ENCODE results near the gene NTNG2.

The NTNG2 gene

DNA sequence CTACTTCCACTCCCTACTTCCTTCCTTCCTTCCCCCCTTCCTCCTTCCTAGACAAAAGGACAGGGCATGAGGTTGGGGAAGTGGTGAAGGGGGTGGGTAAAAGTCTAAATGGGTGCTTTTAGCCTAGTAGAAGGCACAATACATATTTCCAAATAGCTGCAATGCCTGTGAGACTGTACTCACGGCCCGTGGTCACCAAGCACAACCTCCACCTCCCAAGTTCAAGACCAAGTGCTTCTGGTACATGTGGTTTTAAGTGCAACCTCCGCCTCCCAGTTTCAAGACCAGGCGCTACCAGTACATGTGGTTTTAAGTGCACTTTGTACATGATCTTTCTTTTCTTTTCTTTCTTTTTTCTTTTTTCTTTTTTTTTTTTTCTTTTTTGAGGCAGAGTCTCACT is 14.5 kb upstream of the NTNG2 start:
- no peak for DNase-seq

- DNase-seq, result no peak
Observed at GRCh38 chr9:132147839-132148238, 14.0 kb upstream of the NTNG2 start.

GRCh38 chr9:132150256-132150655 is 11.6 kb upstream of the NTNG2 start:
- DNase-seq, result no peak

DNA sequence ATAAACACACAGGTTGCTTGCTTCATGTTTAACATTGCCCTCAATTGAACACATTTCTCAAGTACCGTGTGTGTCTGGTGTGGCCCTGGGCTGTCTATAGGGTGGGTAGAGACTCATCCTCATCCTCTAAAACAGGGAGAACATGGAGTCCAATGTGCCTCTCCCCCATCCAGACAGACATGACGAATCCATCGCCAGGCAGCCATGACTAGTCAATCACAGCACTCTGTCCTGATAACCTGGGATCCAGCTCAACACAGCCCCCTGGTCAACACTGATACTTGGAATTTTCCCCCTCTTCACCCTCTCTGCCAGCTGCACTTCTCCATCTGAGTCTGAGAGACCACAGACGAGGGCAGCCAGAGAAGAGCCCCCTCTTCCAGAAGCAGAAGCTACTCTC is 10.7 kb upstream of the NTNG2 start:
- no peak for DNase-seq

GRCh38 chr9:132152231-132152630 is 9.6 kb upstream of the NTNG2 start:
- DNase-seq, result no peak

DNA sequence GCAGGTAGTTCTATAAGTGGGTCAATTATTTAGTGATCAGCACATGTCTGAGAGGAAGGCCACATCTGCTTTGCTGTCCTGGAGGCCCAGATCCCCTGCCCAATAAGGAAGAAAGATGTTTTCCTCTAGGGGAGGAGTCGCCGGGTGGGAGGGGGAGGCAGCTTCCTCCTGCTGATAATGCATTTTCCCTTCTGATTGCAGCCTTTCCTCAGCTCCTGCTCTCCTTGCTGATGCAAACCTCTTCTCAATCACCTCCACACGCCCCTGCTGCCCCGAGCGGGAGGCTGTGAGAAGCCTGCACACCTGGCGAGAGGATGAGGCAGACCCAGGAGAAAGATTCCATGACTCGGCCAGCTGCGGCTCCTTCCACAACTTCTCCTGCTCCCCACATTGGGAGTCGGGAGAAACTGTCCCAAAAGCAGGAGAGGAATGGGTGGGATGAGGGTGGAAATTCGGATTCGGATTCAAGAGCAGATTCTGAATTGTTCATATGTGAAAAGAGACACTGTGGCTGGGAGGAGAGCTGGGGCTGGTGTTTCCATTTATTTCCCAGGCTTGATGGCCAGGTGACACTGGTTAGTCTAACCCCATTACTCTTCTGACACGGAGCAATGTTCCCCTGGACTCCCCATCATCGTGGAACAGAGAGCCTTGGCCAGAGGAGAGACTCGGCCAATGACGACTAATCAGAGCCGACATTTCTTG is 6.8 kb upstream of the NTNG2 start:
- DNase-seq, result no peak

DNA sequence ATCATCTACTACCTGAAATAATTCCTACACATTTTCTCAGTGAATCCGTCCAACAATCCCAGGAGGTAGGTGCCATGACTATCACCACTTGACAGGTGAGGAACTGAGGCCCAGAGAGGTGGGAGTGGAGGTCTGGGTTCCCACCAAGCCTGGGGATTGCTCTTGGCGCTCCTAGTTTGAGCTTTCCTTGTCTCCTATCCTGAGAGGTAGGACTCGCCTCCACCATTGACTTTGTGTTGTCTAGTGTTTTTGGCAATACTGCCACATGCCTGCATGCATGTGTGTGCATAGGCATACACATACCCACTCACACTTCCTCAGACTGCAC is 6.3 kb upstream of the NTNG2 start:
- no peak for DNase-seq

GRCh38 chr9:132156262-132156661 is 5.6 kb upstream of the NTNG2 start:
- no peak for DNase-seq

DNA sequence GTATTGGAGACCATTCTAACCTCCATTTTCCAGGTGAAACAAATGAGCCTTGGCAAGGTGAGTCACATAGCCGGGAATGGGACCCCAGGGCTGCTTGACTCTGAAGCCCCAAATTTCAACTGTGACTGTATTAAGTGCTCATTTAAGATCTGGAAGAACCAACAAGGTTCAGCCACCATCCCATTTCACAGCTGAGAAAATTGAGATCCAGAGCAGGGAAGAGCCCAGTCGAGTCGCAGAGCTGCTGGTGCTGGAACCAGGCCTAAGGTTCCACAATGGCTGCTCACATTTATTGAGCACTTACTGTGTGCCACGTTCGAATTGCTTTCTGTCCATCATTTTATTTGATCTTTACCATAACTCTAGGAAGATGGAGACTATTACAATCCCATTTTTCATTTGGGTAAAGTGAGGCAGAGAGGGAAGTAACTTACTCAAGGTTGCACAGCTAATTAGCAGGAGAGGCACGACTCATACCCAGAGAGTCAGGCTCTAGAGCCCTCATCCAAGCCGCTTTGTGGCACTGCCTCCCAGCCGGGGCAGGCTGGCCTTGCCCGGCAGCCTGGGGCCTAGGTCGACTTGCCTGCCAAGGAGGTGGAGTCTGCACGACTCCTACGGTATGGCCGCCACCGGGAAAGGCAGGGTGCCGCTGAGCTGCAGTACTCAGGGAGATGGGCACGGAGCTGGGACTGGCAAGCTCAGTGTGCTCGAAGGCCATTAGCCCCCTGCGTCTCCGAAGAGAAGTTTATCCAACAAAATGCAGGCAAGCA is 4.3 kb upstream of the NTNG2 start:
- no peak for DNase-seq

DNA sequence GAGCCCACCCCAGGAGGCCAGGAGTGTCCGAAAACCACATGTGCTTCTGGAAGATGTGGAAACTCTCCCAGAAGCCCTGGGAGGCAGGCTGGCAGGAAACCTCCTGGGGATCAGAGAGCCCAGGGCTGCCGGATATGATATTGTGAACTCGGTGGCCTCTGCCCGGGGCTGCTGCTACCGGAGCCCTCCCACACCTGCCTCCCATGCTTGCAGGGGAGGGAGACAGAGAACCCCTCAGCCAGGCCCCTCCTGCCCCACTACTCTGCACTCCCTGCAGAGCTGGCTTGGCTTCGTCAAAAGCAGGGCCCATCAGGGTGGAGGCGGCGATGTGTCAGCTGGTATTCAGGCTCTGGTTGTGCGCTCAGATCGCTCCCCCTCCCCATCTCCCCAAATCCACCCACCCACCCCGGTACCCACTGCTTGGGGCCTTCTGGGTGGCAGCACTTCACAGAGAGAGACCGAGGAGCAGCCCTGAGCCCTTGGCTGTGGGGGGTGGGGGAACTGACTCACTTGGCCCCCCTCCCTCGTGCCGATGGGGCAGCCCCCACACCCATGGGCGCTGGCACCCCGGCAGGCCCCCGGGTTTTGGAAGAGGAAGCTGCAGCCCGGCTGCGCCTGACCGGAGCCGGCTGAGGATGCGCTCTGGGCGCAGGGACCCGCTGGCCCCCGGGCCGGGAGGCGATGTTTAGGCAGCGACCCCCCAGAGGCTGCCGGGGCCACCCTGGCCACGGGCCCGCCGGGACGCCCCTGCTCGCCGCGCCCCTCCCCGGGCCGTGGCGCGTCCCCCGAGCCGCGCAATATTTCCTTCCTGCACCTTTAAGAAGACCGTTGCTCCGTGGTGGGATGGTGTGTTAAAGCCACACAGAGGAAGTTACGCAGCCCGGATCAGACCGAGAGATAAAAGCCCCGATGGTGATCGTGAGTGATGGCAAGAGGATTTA is 786 bp upstream of the NTNG2 start:
- DNase-seq, result peak; percentile 46 to 49

GRCh38 chr9:132162764-132163456 is 1.1 kb downstream of the NTNG2 start:
- no peak for DNase-seq

- DNase-seq, result no peak
Observed at GRCh38 chr9:132163457-132163875, 1.6 kb downstream of the NTNG2 start.

DNA sequence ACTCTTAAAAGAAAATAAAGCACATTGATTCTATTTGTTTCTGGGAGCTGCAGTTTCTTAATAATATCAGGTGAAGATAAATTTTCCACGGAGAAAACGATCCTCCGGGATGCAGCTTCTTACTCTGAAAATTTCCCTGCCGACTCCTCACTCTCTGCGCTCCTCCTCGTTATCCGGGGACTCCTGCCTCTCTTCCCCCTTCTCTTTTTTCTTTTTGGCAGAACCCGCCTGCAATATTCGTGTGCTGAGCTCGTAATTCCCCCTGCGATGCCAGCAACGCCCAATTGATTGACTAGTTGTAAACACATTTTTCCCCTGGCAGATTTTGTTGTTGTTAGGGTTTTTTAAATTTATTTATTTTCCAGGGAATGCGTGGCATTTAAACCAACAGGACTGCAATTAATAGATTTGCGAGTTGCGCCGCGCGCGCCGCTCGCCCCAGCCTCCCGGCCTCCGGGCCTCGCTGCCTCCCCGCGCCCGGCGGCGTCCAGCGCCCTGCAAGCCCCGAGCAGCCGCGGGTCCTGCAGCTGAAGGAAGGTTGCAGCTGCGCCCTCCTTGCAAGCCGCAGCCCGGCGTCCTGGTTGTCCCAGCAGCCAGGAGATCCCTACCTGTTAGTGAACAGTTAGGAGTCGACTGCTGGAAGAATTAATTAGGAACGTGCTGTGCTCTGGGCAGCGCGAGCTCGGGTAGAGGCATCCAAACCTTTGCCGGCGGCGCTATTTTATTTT is 2.2 kb downstream of the NTNG2 start:
- no peak for DNase-seq

DNA sequence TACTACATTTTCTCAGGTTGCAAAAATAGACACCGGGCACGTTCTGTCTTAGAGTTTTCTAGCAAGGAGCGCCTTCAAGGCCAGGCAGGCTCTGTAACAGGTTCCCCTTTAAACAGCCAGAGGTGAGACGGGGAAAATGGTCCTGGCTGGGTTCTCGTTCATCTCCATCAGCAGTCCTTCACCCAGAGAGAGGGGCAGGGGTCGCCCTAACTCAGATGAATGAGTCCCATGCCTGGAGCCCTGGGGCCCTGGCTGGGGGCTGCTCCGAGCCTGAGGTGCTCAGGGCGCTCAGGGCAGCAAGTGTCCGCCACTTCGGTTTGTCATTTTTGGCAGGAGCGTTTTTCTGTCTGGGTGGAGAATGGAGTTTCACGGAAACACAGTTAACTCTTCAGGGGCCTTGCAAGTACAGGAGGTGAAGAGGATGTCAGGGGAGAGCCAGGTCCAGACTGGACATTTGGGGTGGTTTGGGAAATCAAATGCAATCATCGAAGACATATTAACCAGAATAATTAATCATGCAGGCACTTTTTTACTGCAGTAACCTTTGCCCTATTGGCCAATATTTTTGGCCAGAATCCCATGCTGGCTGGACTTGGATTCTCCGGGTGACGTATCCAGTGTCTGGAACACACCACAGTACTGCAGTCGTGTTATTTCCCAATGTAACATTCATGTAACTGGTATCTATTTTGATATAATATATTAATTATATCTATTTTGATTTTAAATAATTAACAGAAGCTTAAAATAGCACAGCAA is 2.9 kb downstream of the NTNG2 start:
- no peak for DNase-seq

GRCh38 chr9:132166599-132166998 is 4.7 kb downstream of the NTNG2 start:
- no peak for DNase-seq

DNA sequence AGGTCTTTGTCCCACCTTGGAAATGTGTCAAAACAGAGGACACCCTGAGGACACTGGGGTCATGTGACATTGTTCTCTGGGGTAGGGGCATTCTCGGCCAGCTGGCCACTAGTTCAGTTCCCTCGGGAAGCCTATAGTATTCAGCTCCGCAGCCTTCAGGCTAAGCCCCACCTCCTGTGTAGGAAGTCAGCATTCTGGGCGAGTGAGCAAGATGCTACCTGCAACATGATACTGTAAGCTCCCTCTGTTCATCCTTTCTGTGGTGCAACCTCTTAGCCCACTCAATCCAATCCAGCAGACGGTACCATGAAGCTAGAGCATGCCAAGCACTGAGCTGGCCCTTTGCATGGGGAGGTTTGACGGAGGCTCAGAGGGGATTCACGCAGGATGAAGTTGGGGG is 5.3 kb downstream of the NTNG2 start:
- DNase-seq, result no peak

GRCh38 chr9:132168347-132168746 is 6.5 kb downstream of the NTNG2 start:
- no peak for DNase-seq

- no peak for DNase-seq
Observed at GRCh38 chr9:132168851-132169250, 7.0 kb downstream of the NTNG2 start.

GRCh38 chr9:132169672-132170392 is 8.0 kb downstream of the NTNG2 start:
- peak; percentile 46 to 58 for DNase-seq

DNA sequence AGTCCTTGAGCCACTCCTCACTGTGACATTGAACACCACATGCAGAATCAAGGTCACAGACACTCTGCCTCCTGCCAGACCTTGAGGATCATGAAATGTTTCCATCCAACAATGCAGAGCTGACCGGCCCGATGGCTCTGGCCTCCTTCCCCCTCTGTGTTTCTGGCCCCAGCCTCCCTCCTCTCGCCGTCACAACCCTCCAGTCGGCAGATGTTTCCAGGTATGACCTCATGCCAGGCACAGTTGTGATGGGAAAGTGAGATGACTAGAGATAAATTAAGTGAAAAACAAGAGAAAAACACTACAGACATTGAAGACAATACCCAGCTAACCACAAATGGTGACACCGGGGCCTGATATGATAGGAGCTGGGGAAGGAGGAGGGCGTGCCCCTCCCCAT is 9.8 kb downstream of the NTNG2 start:
- no peak for DNase-seq

DNA sequence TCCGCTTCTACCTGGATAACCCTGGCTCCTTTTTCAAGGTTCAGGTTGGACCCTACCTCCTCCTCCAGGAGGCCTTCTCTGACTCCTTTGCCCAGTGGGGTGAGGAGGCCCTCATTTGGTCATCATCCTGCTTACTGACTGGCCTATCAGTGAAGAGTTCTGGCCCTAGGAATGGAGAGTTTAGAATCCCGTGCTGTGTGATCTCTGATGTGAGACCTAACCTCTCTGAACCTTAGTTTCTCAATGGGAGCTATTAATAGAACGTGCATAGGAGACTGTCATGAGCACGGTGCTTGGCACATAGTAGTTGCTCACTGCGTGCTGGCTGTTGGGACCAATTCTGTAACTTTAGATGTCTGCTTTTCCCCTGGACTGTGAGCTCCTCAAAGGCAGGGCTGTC is 10.3 kb downstream of the NTNG2 start:
- DNase-seq, result no peak

Measured in activated CD4-positive, alpha-beta T cell treated with anti-CD3 and anti-CD28 coated beads for 4 hours (primary cell).